Gastroesophageal sphincter (tissue), 4 donors: ENCODE data around the gene VPS39. TPM values are rescaled to one million over a fixed set of nuclear protein-coding genes. Genes with fewer than 3 reads are reported as not detected.

Experiments
- ATAC-seq: fragments of 150-250 bp; one replicate; pipeline ENCODE4 v1.9.1; 2016; ENCODE audit warnings: mild to moderate bottlenecking, moderate library complexity
- H3K27ac ChIP-seq, 4 donors: fragments of 200-600 bp; sonication (generic) in 3 of 4; 1 replicate in 3 of 4; 2 replicates in 1 of 4; pipeline ENCODE4 v1.5.1; 2016 to 2019
- H3K27me3 ChIP-seq: fragments of 200-600 bp; sonication (generic); one replicate; pipeline ENCODE4 v1.5.1; 2019
- H3K36me3 ChIP-seq, 2 donors: fragments of 200-600 bp; sonication (generic); one replicate each; pipeline ENCODE4 v1.5.1; 2019; ENCODE audit warnings: control low read depth in 1 of 2
- H3K4me1 ChIP-seq, 3 donors: fragments of 200-600 bp; sonication (generic); 1 replicate in 2 of 3; 2 replicates in 1 of 3; pipeline ENCODE4 v1.5.1; 2016 to 2019; ENCODE audit warnings: control low read depth in 2 of 3
- H3K4me3 ChIP-seq, 2 donors: fragments of 200-600 bp; sonication (generic); one replicate each; pipeline ENCODE4 v1.5.1; 2019; ENCODE audit warnings: mild to moderate bottlenecking in 1 of 2, moderate library complexity in 1 of 2
- H3K9me3 ChIP-seq, 3 donors: fragments of 200-600 bp; sonication (generic); one replicate each; pipeline ENCODE4 v1.5.1; 2017 to 2019; ENCODE audit warnings: control low read depth in 2 of 3
- CTCF ChIP-seq, 4 experiments: fragments of 200-600 bp in 2 of 4; fragments of 450-650 bp in 2 of 4; sonication (generic) in 1 of 4; IDR thresholded peaks; one replicate each; pipeline ENCODE4 v1.5.1; 2017 to 2019; ENCODE audit warnings: antibody characterized with exemption in 4 of 4, mild to moderate bottlenecking in 2 of 4, moderate library complexity in 2 of 4
- EP300 ChIP-seq: sonication (generic); formaldehyde crosslinking; IDR thresholded peaks from one replicate; pipeline ENCODE4 v1.6.1; 2017; ENCODE audit warnings: antibody characterized with exemption, mild to moderate bottlenecking
- POLR2A ChIP-seq, 2 donors: fragments of 450-650 bp; IDR thresholded peaks; one replicate each; pipeline ENCODE4 v1.6.1; 2017; ENCODE audit warnings: antibody characterized with exemption in 2 of 2, mild to moderate bottlenecking in 2 of 2, moderate library complexity in 1 of 2
- POLR2AphosphoS5 ChIP-seq: sonication (generic); formaldehyde crosslinking; IDR thresholded peaks from one replicate; pipeline ENCODE4 v1.6.1; 2017; ENCODE audit warnings: antibody characterized with exemption
- WGBS, 2 donors: methylation state at CpG; one replicate each; pipeline ENCODE4 v1.1.5; 2018; ENCODE audit warnings: low coverage in 1 of 2; 5-methylcytosine and 5-hydroxymethylcytosine counted together
- total RNA-seq, 4 donors: library from RNA; depleted of rRNA; stranded (reverse); fragments of >200 nt; gene quantifications; one replicate each; pipeline ENCODE4 v1.1.0, GENCODE V29; 2016

The VPS39 gene
- total RNA-seq, 4 donors from 2014 or later, result 53.5 to 104 (median 76.6) TPM

GRCh38 chr15:42158941-42159340 is 49.2 kb downstream of the VPS39 start:
- TF ChIP-seq CTCF (IDR thresholded peaks at IDR 0.05), result no peak
- TF ChIP-seq POLR2A (IDR thresholded peaks at IDR 0.05), result no peak
- TF ChIP-seq EP300, result no peak
- TF ChIP-seq POLR2AphosphoS5, result no peak
- H3K27ac ChIP-seq, result no peak overlapping the region
- peaks cover 0 to 25% (median 0%) of the 10 kb centered on the region in 3 donors for H3K4me1 ChIP-seq
- no peaks in the 10 kb centered on the region for H3K9me3 ChIP-seq
- no peak for ATAC-seq
- H3K4me3 ChIP-seq, result no peak overlapping the region
- H3K27me3 ChIP-seq, result no peaks in the 10 kb centered on the region
- no CpG with 5 or more reads among the region's 10 CpGs for WGBS, 2 donors
- H3K36me3 ChIP-seq, result peaks cover 0 to 53% of the 10 kb centered on the region in 2 donors

- no peak for TF ChIP-seq CTCF (IDR thresholded peaks at IDR 0.05)
- peak; percentile 37 for TF ChIP-seq POLR2AphosphoS5
- no peak for TF ChIP-seq EP300
- 62 to 73% methylated on average over 6 to 8 of the region's 8 CpGs for WGBS, 2 donors
- peaks cover 0 to 45% of the 10 kb centered on the region in 2 donors for H3K36me3 ChIP-seq
- no peaks in the 10 kb centered on the region for H3K27me3 ChIP-seq
- H3K27ac ChIP-seq, result no peak overlapping the region
- no peak for ATAC-seq
- H3K4me3 ChIP-seq, result no peak overlapping the region
- H3K9me3 ChIP-seq, result no peaks in the 10 kb centered on the region
- peaks cover 0 to 25% (median 0%) of the 10 kb centered on the region in 3 donors for H3K4me1 ChIP-seq
These were observed 49.9 kb downstream of the VPS39 start for GRCh38 chr15:42157981-42158765.

- no peak for ATAC-seq
- Histone ChIP-seq H3K27me3 (no peaks in the 10 kb centered on the region), H3K36me3 (peaks cover 0 to 37% of the 10 kb centered on the region in 2 donors), H3K4me1 (peaks cover 0 to 25% (median 0%) of the 10 kb centered on the region in 3 donors), H3K4me3 (no peak overlapping the region), H3K9me3 (no peaks in the 10 kb centered on the region), H3K27ac (no peak overlapping the region)
- TF ChIP-seq POLR2A (IDR thresholded peaks at IDR 0.05) (no peak), EP300 (no peak), CTCF (IDR thresholded peaks at IDR 0.05) (no peak), POLR2AphosphoS5 (no peak)
- 100% methylated on average over 3 of the region's 8 CpGs; no CpG with 5 or more reads in 1 of the 2 donors for WGBS, 2 donors
These were observed 50.7 kb downstream of the VPS39 start for GRCh38 chr15:42157381-42157780.

GRCh38 chr15:42156243-42156922 is 51.7 kb downstream of the VPS39 start, which contains the start of gene PLA2G4F:
PLA2G4F (minus strand) TSS chr15:42156636; CDS start chr15:42156549, 87 bp downstream.
- no peak within 1 kb of the TSS for H3K27ac ChIP-seq
- H3K36me3 ChIP-seq, result peaks cover 0 to 27% of the 10 kb centered on the region in 2 donors
- 0 to 80% methylated on average over 1 to 2 of the region's 8 CpGs for WGBS, 2 donors
- H3K9me3 ChIP-seq, result no peaks in the 10 kb centered on the region
- ATAC-seq, result no peak
- TF ChIP-seq EP300 (no peak), CTCF (IDR thresholded peaks at IDR 0.05) (no peak), POLR2AphosphoS5 (no peak), POLR2A (IDR thresholded peaks at IDR 0.05) (no peak)
- H3K4me3 ChIP-seq, result no peak within 1 kb of the TSS
- H3K27me3 ChIP-seq, result no peaks in the 10 kb centered on the region
- peaks cover 0 to 25% (median 0%) of the 10 kb centered on the region in 3 donors for H3K4me1 ChIP-seq
